GM12878 (cell line): Measurements from ENCODE around the gene IMMP2L. TPM values are rescaled to one million over a fixed set of nuclear protein-coding genes. Genes with fewer than 3 reads are reported as not detected.

Experiments used
- ATAC-seq: fragments of 200-7000 bp; cut with Tn5 transposase; 3 replicates; pipeline ENCODE4 v1.9.1; 2020; ENCODE audit warnings: mild to moderate bottlenecking, moderate library complexity
- BruUV-seq: library from RNA; stranded (reverse); fragments of 400-500 nt; replicated peaks from 2 replicates; lab custom pipeline; 2021; lab: Mats Ljungman, UMichigan
- CTCF ChIA-PET: fragments of 300-600 bp; sonication (Branson Sonifier 250); formaldehyde crosslinking; extraction: SDS; loops from one replicate; lab custom pipeline; 2021; ENCODE audit warnings: inconsistent platforms; lab: Yijun Ruan, JAX
- POLR2A ChIA-PET: fragments of 350-600 bp; formaldehyde crosslinking; extraction: SDS; loops from one replicate; lab custom pipeline; 2021; ENCODE audit warnings: inconsistent platforms; lab: Charles Lee
- RAD21 ChIA-PET: fragments of 300-600 bp; sonication (Branson Sonifier 250); formaldehyde crosslinking; loops from one replicate; lab custom pipeline; 2023; ENCODE audit warnings: antibody characterized with exemption; ENCODE audit not compliant: unreplicated experiment; lab: Charles Lee
- SMC1A ChIA-PET: fragments of 300-600 bp; sonication (Branson Sonifier 250); formaldehyde crosslinking; loops from one replicate; lab custom pipeline; 2023; ENCODE audit not compliant: unreplicated experiment, uncharacterized antibody; lab: Charles Lee
- DNase-seq: peaks from one replicate; pipeline ENCODE4 v3.0.0-alpha.2; 2011; ENCODE audit warnings: low read depth, low spot score
- FAIRE-seq: peaks from 3 replicates; lab custom pipeline; 2011; peaks lifted over from hg19 to GRCh38; lab: Jason Lieb, UNC
- H2AFZ ChIP-seq: 2 replicates; pipeline ENCODE4 v1.6.0; 2011; ENCODE audit warnings: low read depth, low read length, control low read depth; ENCODE audit not compliant: control insufficient read depth
- H3K27ac ChIP-seq: 2 replicates; pipeline ENCODE4 v1.5.1; 2011; ENCODE audit warnings: control low read depth; ENCODE audit not compliant: control insufficient read depth, insufficient read depth
- H3K27me3 ChIP-seq, 2 experiments: replicated peaks in 1 of 2; 2 replicates each; pipeline versions ENCODE4 v1.6.0 to v1.6.1; 2011; ENCODE audit warnings: low read length in 1 of 2; ENCODE audit not compliant: control insufficient read depth in 2 of 2, insufficient read depth in 2 of 2
- H3K36me3 ChIP-seq, 2 experiments: 2 replicates each; pipeline ENCODE4 v1.5.1; 2011; ENCODE audit warnings: low read length in 1 of 2; ENCODE audit not compliant: control insufficient read depth in 2 of 2, insufficient read depth in 2 of 2
- H3K4me1 ChIP-seq: 2 replicates; pipeline ENCODE4 v1.6.1; 2011; ENCODE audit warnings: mild to moderate bottlenecking, low read length, moderate library complexity, mixed read lengths; ENCODE audit not compliant: control insufficient read depth, insufficient read depth
- H3K4me2 ChIP-seq: 2 replicates; pipeline ENCODE4 v1.6.0; 2011; ENCODE audit warnings: control low read depth; ENCODE audit not compliant: control insufficient read depth, insufficient read depth
- H3K4me3 ChIP-seq: fragments of 200-600 bp; sonication (generic); 2 replicates; pipeline ENCODE4 v1.5.1; 2016
- H3K79me2 ChIP-seq: 2 replicates; pipeline ENCODE4 v1.6.0; 2011; ENCODE audit warnings: low read length; ENCODE audit not compliant: control insufficient read depth, insufficient read depth
- H3K9ac ChIP-seq: 2 replicates; pipeline ENCODE4 v1.8.0; 2011; ENCODE audit warnings: low read length, control low read depth, mixed read lengths; ENCODE audit not compliant: control insufficient read depth, insufficient read depth
- H3K9me3 ChIP-seq: replicated peaks from 3 replicates; pipeline ENCODE4 v1.5.1; 2011; ENCODE audit warnings: mild to moderate bottlenecking, low read length; ENCODE audit not compliant: control insufficient read depth, insufficient read depth
- H4K20me1 ChIP-seq: 2 replicates; pipeline ENCODE4 v1.6.0; 2011; ENCODE audit not compliant: control insufficient read depth, insufficient read depth
- BACH1 ChIP-seq: fragments of 450-650 bp; IDR thresholded peaks from 2 replicates; pipeline ENCODE4 v1.6.1; 2017; ENCODE audit warnings: mild to moderate bottlenecking, borderline replicate concordance
- JUNB ChIP-seq: IDR thresholded peaks from 2 replicates; pipeline ENCODE4 v1.6.1; 2016; ENCODE audit warnings: antibody characterized with exemption, mild to moderate bottlenecking
- JUND ChIP-seq: IDR thresholded peaks from 2 replicates; pipeline ENCODE4 v1.6.1; 2012; ENCODE audit warnings: low read depth, mild to moderate bottlenecking, low read length, improper control_type of control experiment, moderate library complexity
- NFYA ChIP-seq: IDR thresholded peaks from 2 replicates; pipeline ENCODE4 v1.6.1; 2011; ENCODE audit warnings: low read depth, mild to moderate bottlenecking, low read length, improper control_type of control experiment, borderline replicate concordance
- NR2C1 ChIP-seq: fragments of 450-650 bp; IDR thresholded peaks from 2 replicates; pipeline ENCODE4 v1.6.1; 2017; ENCODE audit warnings: antibody characterized with exemption, mild to moderate bottlenecking, moderate library complexity
- ZNF24 ChIP-seq: fragments of 450-650 bp; IDR thresholded peaks from 2 replicates; pipeline ENCODE4 v1.6.1; 2017; ENCODE audit warnings: antibody characterized with exemption, mild to moderate bottlenecking
- ZNF622 ChIP-seq: fragments of 450-650 bp; IDR thresholded peaks from 2 replicates; pipeline ENCODE4 v1.6.1; 2017; ENCODE audit warnings: mild to moderate bottlenecking, inconsistent platforms
- WGBS: methylation state at CpG from one replicate; pipeline ENCODE4 v1.1.6; 2016; ENCODE audit warnings: low lambda C conversion rate; ENCODE audit not compliant: insufficient replicate concordance, insufficient coverage; ENCODE audit errors: missing lambda C conversion rate; 5-methylcytosine and 5-hydroxymethylcytosine counted together
- in situ Hi-C: fragments of 300-500 bp; cut with MboI; formaldehyde crosslinking; loops from 9 replicates; pipeline ENCODE4 v1.14.3; 2018; ENCODE audit warnings: mixed read lengths
- intact Hi-C: fragments of 100-400 bp; cut with micrococcal nuclease; formaldehyde crosslinking; loops from one replicate; pipeline ENCODE4 v1.14.2; 2022; ENCODE audit not compliant: unreplicated experiment
- polyA plus RNA-seq, 11 experiments: library from polyadenylated mRNA; depleted of rRNA in 4 of 11; unstranded in 6 of 11; stranded (reverse) in 5 of 11; fragments of >200 nt; fragmentation: Nextera tagmentation in 4 of 11; fragmentation: Illumina TruSeq in 1 of 11; extraction: Ambion mirVana in 4 of 11; extraction: Trizol in 1 of 11; gene quantifications; 1 replicate in 1 of 11; 2 replicates in 10 of 11; pipeline versions ENCODE4 v1.2.1 to v1.2.3, GENCODE V29; 2011 to 2016; ENCODE audit warnings: inconsistent platforms in 2 of 11, missing spikeins in 2 of 11, low read depth in 1 of 11
- total RNA-seq, 4 experiments: library from RNA; depleted of rRNA in 3 of 4; stranded (reverse); fragments of >200 nt in 3 of 4; fragmentation: Illumina TruSeq in 1 of 4; extraction: Trizol in 1 of 4; gene quantifications; 2 replicates each; pipeline versions ENCODE4 v1.2.1 to v1.2.3, GENCODE V29; 2013 to 2021
- TF ChIP-seq, protein P1 (sequence below): IDR thresholded peaks from 2 replicates; pipeline ENCODE4 v1.6.1; 2011; ENCODE audit warnings: borderline replicate concordance, low read depth, mild to moderate bottlenecking, moderate library complexity, low read length; ENCODE audit not compliant: insufficient read depth, poor library complexity, severe bottlenecking
- TF ChIP-seq, protein P2 (sequence below): IDR thresholded peaks from 2 replicates; pipeline ENCODE4 v1.6.1; 2011; ENCODE audit warnings: low read depth, mild to moderate bottlenecking, low read length, moderate library complexity, borderline replicate concordance; ENCODE audit errors: extremely low read depth
- TF ChIP-seq, protein P3 (sequence below): fragments of 150-350 bp; IDR thresholded peaks from 2 replicates; pipeline ENCODE4 v1.6.1; 2016; ENCODE audit warnings: low read depth, low read length

IMMP2L gene
- total and polyA plus RNA-seq, 10 of the 15 experiments (the other 5 are each of a cell fraction or from before 2014, with no cell fraction given), result 12.6 to 46.3 (median 19.6) TPM

DNA sequence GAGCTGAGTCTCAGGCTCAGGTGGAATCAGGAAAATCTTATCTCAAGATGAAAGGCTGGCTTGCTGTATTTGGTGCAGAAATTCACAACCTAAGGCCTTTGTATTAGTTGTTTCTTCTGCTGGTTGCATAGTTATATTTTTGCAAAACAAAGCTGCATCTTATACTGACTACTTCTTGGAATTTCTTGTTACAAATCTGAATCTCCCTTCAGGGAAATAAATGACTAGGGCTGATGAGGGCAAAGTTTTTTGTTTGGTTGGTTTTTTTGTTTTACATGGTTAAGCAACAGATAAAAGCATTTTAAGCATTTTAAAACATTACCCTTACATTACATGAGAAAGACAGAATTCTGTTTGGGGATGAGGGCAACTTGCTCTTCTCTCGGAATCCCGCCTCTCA lies 485.3 kb downstream of the IMMP2L start:
- RAD21 ChIA-PET, result no interaction called here
- intact Hi-C loops (no loop called here), in situ Hi-C loops (no loop called here)
- no peak overlapping the region for H3K4me2 ChIP-seq
- no peaks in the 10 kb centered on the region for H3K79me2 ChIP-seq
- POLR2A ChIA-PET, result interaction anchor here (1.1 kb wide), 1 partner anchor 33 kb away, joined by 3 read pairs; no protein-coding TSS in a partner anchor
- no peaks in the 10 kb centered on the region for H3K9me3 ChIP-seq
- H2AFZ ChIP-seq, result no peak overlapping the region
- H3K9ac ChIP-seq, result no peak overlapping the region
- H3K36me3 ChIP-seq, result no peaks in the 10 kb centered on the region
- no peak overlapping the region for H3K4me3 ChIP-seq
- 97% methylated on average over 2 of the region's 2 CpGs for WGBS
- DNase-seq, result no peak
- no peaks in the 10 kb centered on the region for H3K27me3 ChIP-seq
- H3K27ac ChIP-seq, result no peak overlapping the region
- SMC1A ChIA-PET, result no interaction called here
- BruUV-seq, result no TSS peak
- no peak for TF ChIP-seq JUND
- TF ChIP-seq NR2C1, result no peak
- TF ChIP-seq, protein P1, sequence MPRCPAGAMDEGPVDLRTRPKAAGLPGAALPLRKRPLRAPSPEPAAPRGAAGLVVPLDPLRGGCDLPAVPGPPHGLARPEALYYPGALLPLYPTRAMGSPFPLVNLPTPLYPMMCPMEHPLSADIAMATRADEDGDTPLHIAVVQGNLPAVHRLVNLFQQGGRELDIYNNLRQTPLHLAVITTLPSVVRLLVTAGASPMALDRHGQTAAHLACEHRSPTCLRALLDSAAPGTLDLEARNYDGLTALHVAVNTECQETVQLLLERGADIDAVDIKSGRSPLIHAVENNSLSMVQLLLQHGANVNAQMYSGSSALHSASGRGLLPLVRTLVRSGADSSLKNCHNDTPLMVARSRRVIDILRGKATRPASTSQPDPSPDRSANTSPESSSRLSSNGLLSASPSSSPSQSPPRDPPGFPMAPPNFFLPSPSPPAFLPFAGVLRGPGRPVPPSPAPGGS, result no peak
- TF ChIP-seq, protein P2, sequence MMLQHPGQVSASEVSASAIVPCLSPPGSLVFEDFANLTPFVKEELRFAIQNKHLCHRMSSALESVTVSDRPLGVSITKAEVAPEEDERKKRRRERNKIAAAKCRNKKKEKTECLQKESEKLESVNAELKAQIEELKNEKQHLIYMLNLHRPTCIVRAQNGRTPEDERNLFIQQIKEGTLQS, result no peak
- TF ChIP-seq ZNF24, result no peak
- TF ChIP-seq JUNB, result no peak
- no peak for TF ChIP-seq BACH1
- TF ChIP-seq NFYA, result no peak
- TF ChIP-seq ZNF622, result no peak
- TF ChIP-seq, protein P3, sequence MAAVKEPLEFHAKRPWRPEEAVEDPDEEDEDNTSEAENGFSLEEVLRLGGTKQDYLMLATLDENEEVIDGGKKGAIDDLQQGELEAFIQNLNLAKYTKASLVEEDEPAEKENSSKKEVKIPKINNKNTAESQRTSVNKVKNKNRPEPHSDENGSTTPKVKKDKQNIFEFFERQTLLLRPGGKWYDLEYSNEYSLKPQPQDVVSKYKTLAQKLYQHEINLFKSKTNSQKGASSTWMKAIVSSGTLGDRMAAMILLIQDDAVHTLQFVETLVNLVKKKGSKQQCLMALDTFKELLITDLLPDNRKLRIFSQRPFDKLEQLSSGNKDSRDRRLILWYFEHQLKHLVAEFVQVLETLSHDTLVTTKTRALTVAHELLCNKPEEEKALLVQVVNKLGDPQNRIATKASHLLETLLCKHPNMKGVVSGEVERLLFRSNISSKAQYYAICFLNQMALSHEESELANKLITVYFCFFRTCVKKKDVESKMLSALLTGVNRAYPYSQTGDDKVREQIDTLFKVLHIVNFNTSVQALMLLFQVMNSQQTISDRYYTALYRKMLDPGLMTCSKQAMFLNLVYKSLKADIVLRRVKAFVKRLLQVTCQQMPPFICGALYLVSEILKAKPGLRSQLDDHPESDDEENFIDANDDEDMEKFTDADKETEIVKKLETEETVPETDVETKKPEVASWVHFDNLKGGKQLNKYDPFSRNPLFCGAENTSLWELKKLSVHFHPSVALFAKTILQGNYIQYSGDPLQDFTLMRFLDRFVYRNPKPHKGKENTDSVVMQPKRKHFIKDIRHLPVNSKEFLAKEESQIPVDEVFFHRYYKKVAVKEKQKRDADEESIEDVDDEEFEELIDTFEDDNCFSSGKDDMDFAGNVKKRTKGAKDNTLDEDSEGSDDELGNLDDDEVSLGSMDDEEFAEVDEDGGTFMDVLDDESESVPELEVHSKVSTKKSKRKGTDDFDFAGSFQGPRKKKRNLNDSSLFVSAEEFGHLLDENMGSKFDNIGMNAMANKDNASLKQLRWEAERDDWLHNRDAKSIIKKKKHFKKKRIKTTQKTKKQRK, result no peak
- TF ChIP-seq, all 136 proteins: peak for 0
- Histone ChIP-seq H3K4me1 (peaks cover 13% of the 10 kb centered on the region; the same call in 1 of the 2 replicates), H4K20me1 (no peaks in the 10 kb centered on the region)
- FAIRE-seq (no peak), ATAC-seq (no peak)
- CTCF ChIA-PET, result interaction anchor here (0.7 to 0.9 kb wide), 2 partner anchors 25 to 653 kb away, joined by 3 to 4 read pairs; no protein-coding TSS in a partner anchor
